ENCODE measurements around the gene ROCK2.

The ROCK2 gene

GRCh38 chr2:11344342-11344955 is at the start of gene ROCK2:
ROCK2 (minus strand) TSS chr2:11344636; CDS start chr2:11344136, 500 bp downstream.
- in situ Hi-C loops (cut with MboI; ENCODE audit: low sequenced_read_pairs), result no loop called here

GRCh38 chr2:11393711-11394236 is 49.3 kb upstream of the ROCK2 start:
- in situ Hi-C loops (cut with MboI; ENCODE audit: low sequenced_read_pairs), result loop anchor here (10.0 kb wide), 1 partner anchor 249 kb away; no protein-coding TSS in a partner anchor

DNA sequence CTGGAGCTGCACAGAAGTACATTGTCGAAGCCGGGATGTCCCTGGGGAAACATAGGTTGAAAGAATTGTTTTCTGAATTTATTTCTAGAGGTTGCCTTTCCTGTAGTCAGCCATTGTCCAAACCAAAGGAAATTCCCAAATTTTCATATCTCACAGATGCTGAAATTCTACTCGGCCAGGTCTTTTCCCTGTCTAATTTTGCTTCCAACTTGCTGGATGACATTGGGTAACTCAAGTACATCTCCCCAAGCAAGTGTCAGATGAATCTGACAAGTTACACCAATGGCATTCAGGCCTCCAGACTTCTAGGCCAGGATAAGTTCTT is 47.5 kb upstream of the ROCK2 start:
- in situ Hi-C loops (cut with MboI; ENCODE audit: low sequenced_read_pairs), result loop anchor here (10.0 kb wide), 1 partner anchor 247 kb away; no protein-coding TSS in a partner anchor

DNA sequence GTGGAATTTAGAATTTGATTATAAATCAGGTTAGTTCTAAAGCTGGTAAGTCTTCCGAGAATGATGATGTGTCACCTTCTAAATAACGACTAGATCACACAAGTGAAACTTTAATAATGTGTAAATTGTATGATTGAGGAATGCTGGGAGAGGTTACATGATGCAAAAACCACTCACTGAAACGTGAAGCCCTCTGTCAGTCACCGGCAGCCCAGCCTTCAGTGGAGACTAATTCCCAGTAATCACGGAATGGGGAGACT is 45.9 kb upstream of the ROCK2 start:
- in situ Hi-C loops (cut with MboI; ENCODE audit: low sequenced_read_pairs), result loop anchor here (10.0 kb wide), 1 partner anchor 246 kb away; no protein-coding TSS in a partner anchor

DNA sequence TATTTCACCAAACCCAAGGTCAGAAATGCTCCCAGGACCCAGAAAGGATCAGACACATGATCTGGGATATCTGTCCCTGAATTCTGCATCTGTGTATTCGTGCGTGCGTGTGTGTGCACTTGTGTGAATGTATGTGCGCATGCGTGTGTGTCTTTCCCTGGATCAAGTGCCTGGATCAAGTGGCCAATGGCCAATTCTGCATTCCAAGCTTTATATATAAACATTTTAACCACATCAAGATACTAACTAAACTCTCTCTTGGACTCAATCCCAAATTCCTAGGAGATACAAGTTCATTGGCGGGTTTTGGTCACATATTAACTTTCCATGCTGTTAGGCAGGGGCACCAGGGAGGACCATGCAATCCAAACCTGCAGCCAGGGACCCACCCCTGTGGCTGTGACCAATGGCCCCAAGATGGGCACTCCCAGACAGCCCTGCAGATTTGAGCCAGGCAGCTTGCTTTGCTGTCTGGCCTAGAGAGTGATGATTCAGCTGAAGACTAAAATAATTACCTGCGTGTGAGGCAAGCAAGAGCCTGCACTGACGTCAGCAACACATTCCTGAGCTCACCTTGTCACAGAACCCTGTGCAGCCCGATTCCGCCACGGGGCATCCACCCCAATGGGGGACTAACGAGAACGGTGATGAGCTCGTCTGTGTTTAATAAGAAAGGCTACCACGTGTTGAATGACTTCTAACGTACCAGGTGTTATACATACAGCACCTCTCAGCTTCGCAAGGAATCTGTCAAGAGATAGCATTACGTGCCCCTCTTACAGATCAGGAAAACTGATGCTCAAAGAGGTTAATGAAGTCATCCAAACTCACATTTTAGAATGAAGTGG is 45.3 kb upstream of the ROCK2 start:
- in situ Hi-C loops (cut with MboI; ENCODE audit: low sequenced_read_pairs), result loop anchor here (10.0 kb wide), 1 partner anchor 245 kb away; no protein-coding TSS in a partner anchor

DNA sequence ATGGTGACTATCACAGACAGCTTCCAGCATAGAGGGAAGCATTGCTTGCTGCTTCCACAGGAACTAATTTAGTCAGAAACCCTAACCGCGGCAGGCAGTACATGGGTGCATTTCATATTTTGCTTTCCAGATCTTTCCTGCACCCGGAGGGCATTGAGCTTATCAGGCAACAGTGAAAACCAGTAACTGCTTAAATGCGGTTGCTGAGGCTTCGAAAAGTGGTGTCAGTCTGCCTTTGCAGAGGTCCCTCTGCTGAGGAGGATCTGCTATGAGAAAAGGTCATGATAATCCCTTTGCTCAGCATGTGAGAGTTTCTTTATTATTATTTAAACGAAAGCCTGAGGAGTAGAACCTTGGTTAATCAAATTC is 44.6 kb upstream of the ROCK2 start:
- in situ Hi-C loops (cut with MboI; ENCODE audit: low sequenced_read_pairs), result no loop called here

- in situ Hi-C loops (cut with MboI; ENCODE audit: low sequenced_read_pairs), result no loop called here
Measured at GRCh38 chr2:11388262-11389051, 44.0 kb upstream of the ROCK2 start.

DNA sequence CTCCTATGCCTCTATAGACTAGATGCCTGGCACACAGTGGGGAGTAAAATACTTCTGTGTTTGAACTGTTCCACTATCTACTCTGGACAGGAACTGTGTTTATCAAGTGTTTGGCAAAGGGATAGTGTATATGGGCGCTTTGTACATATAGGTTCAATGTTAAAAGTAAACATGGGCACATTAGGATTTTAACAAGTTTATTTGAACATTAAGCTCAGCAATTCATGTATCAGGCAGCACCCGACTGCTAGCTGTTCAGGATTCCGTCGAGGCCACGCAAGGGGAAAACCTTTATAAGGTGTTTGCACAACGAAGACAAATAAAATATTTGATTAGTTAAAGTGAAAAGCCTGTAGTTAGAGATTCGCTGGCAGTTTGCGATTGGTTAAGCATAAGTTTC is 43.4 kb upstream of the ROCK2 start:
- in situ Hi-C loops (cut with MboI; ENCODE audit: low sequenced_read_pairs), result no loop called here

DNA sequence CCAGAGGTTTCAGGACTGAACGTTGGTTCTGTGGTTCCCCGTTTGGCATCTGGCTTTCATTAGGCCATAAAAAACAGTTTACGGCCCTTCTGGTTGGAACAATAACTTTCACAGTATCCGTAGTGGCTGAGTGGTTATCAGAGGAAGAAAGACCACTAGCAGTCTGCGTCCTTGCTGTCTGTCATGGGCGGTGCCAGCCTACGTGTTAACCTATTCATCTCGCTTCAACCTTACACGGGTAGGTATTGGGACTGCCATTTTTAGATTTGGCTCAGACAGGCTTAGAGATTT is 42.6 kb upstream of the ROCK2 start:
- in situ Hi-C loops (cut with MboI; ENCODE audit: low sequenced_read_pairs), result no loop called here

DNA sequence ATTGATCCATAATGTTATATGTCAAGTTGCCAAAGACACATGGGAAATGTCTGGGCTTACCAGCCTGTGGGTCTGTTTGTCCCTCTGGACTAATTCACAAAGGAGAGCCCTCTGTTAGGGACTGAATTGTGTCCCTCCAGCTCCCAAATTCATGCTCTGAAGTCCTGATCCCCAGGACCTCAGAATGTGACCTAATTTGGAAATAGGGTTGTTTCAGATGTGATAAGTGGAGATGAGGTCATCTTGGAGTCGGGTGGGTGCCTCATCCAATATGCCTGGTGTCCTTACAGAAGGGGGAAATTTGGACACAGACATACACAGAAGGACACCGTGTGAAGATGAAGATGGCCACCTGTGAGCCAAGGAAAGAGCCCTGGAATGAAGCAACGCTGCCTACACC is 41.4 kb upstream of the ROCK2 start:
- in situ Hi-C loops (cut with MboI; ENCODE audit: low sequenced_read_pairs), result no loop called here

- in situ Hi-C loops (cut with MboI; ENCODE audit: low sequenced_read_pairs), result no loop called here
Measured at GRCh38 chr2:11385216-11385615, 40.8 kb upstream of the ROCK2 start.

DNA sequence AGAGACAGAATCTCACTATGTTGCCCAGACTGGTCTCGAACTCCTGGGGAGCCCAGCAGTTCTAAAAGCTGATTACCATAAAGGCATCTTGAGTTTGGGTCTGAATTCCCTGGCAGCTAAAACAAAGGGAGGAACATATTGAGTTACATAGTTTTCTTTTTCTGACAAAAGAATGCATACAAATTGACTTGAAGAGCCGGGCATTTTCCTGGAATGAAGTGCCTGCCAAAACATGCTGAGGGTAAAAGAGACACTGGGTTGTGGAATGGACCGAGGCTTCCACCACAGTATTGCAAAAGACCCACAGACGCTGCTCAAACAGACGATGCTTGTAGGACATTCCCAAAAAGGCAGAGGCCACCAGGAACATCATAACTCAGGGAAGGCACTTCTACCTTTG is 35.1 kb upstream of the ROCK2 start:
- in situ Hi-C loops (cut with MboI; ENCODE audit: low sequenced_read_pairs), result no loop called here

- in situ Hi-C loops (cut with MboI; ENCODE audit: low sequenced_read_pairs), result no loop called here
Measured at GRCh38 chr2:11377928-11378545, 33.6 kb upstream of the ROCK2 start.

DNA sequence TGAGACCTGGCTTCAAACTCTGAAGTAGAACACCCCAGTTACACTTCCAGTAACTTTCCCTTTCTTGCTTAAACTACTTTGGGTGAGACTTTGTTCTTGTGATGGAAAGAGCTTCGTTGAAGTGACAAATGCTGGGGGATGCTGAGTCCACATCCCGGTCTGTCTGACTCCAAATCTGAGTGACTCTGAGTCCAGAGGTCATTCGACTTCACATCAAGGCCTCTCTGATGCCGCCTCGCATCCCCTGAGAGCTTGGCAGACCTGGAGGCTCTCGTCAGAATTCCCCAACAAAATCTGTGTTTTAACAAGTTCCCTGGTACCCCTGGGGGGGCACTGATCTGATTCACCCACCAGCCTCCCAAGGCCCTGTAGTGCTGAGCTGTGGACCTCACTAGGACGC is 31.6 kb upstream of the ROCK2 start:
- in situ Hi-C loops (cut with MboI; ENCODE audit: low sequenced_read_pairs), result no loop called here

- in situ Hi-C loops (cut with MboI; ENCODE audit: low sequenced_read_pairs), result no loop called here
Measured at GRCh38 chr2:11375689-11376027, 31.2 kb upstream of the ROCK2 start.

- in situ Hi-C loops (cut with MboI; ENCODE audit: low sequenced_read_pairs), result no loop called here
Measured at GRCh38 chr2:11375025-11375688, 30.7 kb upstream of the ROCK2 start.

- in situ Hi-C loops (cut with MboI; ENCODE audit: low sequenced_read_pairs), result no loop called here
Measured at GRCh38 chr2:11373096-11373495, 28.7 kb upstream of the ROCK2 start.

DNA sequence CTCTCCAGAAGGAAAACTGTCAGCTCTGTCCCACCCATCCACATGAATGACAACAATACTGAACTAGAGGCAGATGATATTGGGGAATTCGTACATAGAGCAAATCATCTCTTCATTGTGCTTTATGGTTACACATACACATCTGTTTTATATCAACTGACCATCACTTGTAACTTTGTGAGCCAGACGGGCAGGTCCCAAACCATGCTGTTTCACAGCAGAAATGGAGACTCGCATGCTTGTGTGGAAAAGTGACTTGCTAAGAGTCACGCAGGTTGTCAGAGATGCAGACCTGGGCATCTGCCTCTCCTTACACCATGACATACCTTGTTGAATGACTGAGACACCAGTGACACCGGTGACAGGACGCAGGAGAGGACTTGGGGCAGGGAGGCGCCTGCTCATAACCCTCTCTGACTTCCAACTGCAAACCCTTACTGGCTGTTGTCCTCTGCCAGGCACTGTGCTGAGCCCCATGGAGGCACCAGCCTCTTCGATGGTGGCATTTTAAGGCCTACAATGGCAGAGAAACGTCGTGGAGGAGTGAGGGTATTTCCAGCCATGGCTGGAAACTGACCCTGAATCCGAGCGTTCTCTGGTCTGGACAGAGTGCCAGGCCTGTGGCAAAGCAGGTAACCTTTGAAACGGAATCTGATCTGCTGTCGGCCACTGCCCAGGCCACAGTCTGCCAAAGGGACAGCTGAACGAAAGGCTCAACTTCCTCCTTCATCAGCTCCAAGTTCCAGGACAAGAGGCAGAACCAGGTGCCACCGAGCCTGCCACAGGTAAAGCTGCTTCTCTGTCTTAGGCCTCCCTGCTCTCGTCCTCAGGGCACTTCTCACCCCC is 26.9 kb upstream of the ROCK2 start:
- in situ Hi-C loops (cut with MboI; ENCODE audit: low sequenced_read_pairs), result no loop called here

DNA sequence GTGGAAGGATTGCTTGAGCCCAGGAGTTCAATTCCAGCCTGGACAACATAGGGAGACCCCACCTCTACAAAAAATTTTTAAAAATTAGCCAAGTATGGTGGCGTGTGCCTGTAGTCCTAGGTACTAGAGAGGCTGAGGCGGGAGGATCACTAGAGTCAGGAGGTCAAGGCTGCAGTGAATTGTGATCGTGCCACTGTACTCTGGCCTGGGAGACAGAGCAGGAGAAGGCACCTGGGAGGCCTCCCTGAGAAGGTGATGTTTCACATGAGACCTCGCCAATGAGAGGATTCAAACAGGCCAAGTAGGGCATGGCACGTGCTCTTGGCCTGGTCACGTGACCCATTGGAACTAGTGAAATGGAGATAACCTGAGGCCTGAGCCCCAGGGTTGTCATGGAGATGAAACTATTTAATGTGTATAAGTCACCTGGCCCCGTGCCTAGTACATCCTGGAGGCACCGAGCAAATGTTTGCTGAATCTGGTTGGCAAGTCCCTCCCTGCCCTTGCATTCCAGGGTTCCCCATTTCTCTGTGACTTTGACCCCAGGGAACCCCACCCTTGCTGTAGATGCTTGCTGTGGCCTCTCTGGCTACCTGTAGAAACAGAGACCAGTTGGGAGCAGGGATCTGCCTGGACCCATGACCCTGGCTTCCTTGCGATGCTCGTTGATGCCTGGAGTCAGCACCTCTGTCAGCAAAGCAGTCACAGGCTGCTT is 26.1 kb upstream of the ROCK2 start:
- in situ Hi-C loops (cut with MboI; ENCODE audit: low sequenced_read_pairs), result no loop called here
